GM23248 (cell line): ENCODE results near the gene MYO16. TPM values are rescaled to one million over a fixed set of nuclear protein-coding genes. Genes with fewer than 3 reads are reported as not detected.
"Not testable (repeated sequence)": the region's sequence is repeated elsewhere in the genome, so short reads cannot be mapped to it uniquely, and the experiment has no call there.

ENCODE experiments used
- DNase-seq: peaks from one replicate; pipeline ENCODE4 v3.0.0-alpha.2; 2015
- H2AFZ ChIP-seq: fragments of 200-600 bp; sonication (generic); 2 replicates; pipeline ENCODE4 v1.6.1; 2016; ENCODE audit warnings: antibody characterized with exemption
- H3F3A ChIP-seq: fragments of 200-600 bp; sonication (generic); 2 replicates; pipeline ENCODE4 v1.6.1; 2016; ENCODE audit warnings: mild to moderate bottlenecking, antibody characterized with exemption, mixed run types; ENCODE audit not compliant: insufficient read depth
- H3K27ac ChIP-seq: fragments of 200-600 bp; sonication (generic); 2 replicates; pipeline ENCODE4 v1.5.1; 2016; ENCODE audit warnings: mild to moderate bottlenecking
- H3K27me3 ChIP-seq: fragments of 200-600 bp; sonication (generic); replicated peaks from 2 replicates; pipeline ENCODE4 v1.6.1; 2016; ENCODE audit warnings: mild to moderate bottlenecking; ENCODE audit not compliant: insufficient read depth
- H3K36me3 ChIP-seq: fragments of 200-600 bp; sonication (generic); 2 replicates; pipeline ENCODE4 v1.6.1; 2016; ENCODE audit warnings: low read depth, mild to moderate bottlenecking
- H3K4me1 ChIP-seq: fragments of 200-600 bp; sonication (generic); 2 replicates; pipeline ENCODE4 v1.6.1; 2016; ENCODE audit warnings: mild to moderate bottlenecking; ENCODE audit not compliant: insufficient read depth
- H3K4me2 ChIP-seq: fragments of 200-600 bp; sonication (generic); one replicate; pipeline ENCODE4 v1.6.1; 2016; ENCODE audit warnings: mild to moderate bottlenecking; ENCODE audit not compliant: unreplicated experiment
- H3K4me3 ChIP-seq: fragments of 200-600 bp; sonication (generic); 2 replicates; pipeline ENCODE4 v1.5.1; 2016; ENCODE audit warnings: mild to moderate bottlenecking
- H3K79me2 ChIP-seq: fragments of 200-600 bp; sonication (generic); 2 replicates; pipeline ENCODE4 v1.6.1; 2016; ENCODE audit warnings: mild to moderate bottlenecking; ENCODE audit not compliant: insufficient read depth
- H3K9ac ChIP-seq: fragments of 200-600 bp; sonication (generic); 2 replicates; pipeline ENCODE4 v1.6.1; 2016; ENCODE audit warnings: mild to moderate bottlenecking
- H3K9me2 ChIP-seq: fragments of 200-600 bp; sonication (generic); 2 replicates; pipeline ENCODE4 v1.6.1; 2016; ENCODE audit warnings: mixed run types, mild to moderate bottlenecking, moderate library complexity; ENCODE audit not compliant: insufficient read depth
- H3K9me3 ChIP-seq: fragments of 200-600 bp; sonication (generic); one replicate; pipeline ENCODE4 v1.6.1; 2017; ENCODE audit warnings: low read depth
- H4K20me1 ChIP-seq: fragments of 200-600 bp; sonication (generic); 2 replicates; pipeline ENCODE4 v1.6.0; 2016; ENCODE audit not compliant: insufficient read depth
- EZH2 ChIP-seq: fragments of 200-600 bp; sonication (generic); IDR thresholded peaks from 2 replicates; pipeline ENCODE4 v1.6.1; 2018; ENCODE audit warnings: antibody characterized with exemption, mild to moderate bottlenecking; ENCODE audit not compliant: insufficient read depth, poor library complexity, severe bottlenecking
- EZH2phosphoT487 ChIP-seq: fragments of 200-600 bp; sonication (generic); IDR thresholded peaks from 2 replicates; pipeline ENCODE4 v1.6.1; 2018; ENCODE audit warnings: antibody characterized with exemption, moderate library complexity, mild to moderate bottlenecking, low read depth; ENCODE audit not compliant: insufficient read depth
- WGBS, 2 experiments: methylation state at CpG; one replicate each; pipeline ENCODE4 v1.1.6; 2015 to 2017; ENCODE audit warnings: low lambda C conversion rate in 2 of 2, low coverage in 1 of 2; ENCODE audit errors: missing lambda C conversion rate in 2 of 2; 5-methylcytosine and 5-hydroxymethylcytosine counted together
- in situ Hi-C: fragments of 300-500 bp; cut with MboI; formaldehyde crosslinking; loops from 2 replicates; pipeline ENCODE4 v1.15.0; 2020
- polyA plus RNA-seq: library from polyadenylated mRNA; unstranded; fragments of >200 nt; fragmentation: Nextera tagmentation; extraction: Ambion mirVana; gene quantifications from 2 replicates; pipeline ENCODE4 v1.2.1, GENCODE V29; 2016
- total RNA-seq: library from RNA; depleted of rRNA; stranded (reverse); fragments of >200 nt; shearing (Covaris generic); gene quantifications from 2 replicates; pipeline ENCODE4 v1.2.3, GENCODE V29; 2014

Gene MYO16
- total and polyA plus RNA-seq, 2 experiments from 2014 or later = not detected

- Histone ChIP-seq H4K20me1 (no peaks in the 10 kb centered on the region), H3K36me3 (no peaks in the 10 kb centered on the region), H3K79me2 (no peaks in the 10 kb centered on the region), H3K27me3 (peaks cover 33% of the 10 kb centered on the region), H3F3A (no peaks in the 10 kb centered on the region), H3K4me1 (no peaks in the 10 kb centered on the region), H3K9me3 (no peaks in the 10 kb centered on the region), H3K9ac (no peak overlapping the region), H3K9me2 (no peaks in the 10 kb centered on the region), H2AFZ (no peak overlapping the region), H3K4me3 (no peak overlapping the region), H3K27ac (no peak overlapping the region), H3K4me2 (no peak overlapping the region)
- WGBS, 2 experiments = 56% methylated on average over 7 of the region's 7 CpGs
- no peak for TF ChIP-seq EZH2
- TF ChIP-seq EZH2phosphoT487 = no peak
- DNase-seq = no peak
- in situ Hi-C loops = no loop called here
These were observed 461.8 kb downstream of the MYO16 start for GRCh38 chr13:109091249-109091648.

DNA sequence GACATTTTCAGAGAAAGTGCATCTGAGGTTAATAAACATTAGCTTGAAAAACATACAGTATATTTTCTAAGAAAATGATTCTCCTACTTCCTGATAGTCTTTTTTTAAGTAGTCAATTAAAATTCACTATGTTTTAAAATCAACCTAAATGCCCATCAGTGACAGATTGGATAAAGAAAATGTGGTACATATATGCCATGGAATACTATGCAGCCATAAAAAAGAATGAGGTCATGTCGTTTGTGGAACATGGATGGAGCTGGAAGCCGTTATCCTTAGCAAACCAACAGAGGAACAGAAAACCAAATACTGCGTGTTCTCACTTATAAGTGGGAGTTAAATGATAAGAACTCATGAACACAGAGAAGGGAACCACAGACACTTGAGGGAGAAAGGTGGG is 462.8 kb downstream of the MYO16 start:
- H3K79me2 ChIP-seq, H2AFZ ChIP-seq, DNase-seq, in situ Hi-C loops, H3K36me3 ChIP-seq, H3F3A ChIP-seq, H3K4me2 ChIP-seq, H3K27ac ChIP-seq, H3K9me3 ChIP-seq, H4K20me1 ChIP-seq, H3K9ac ChIP-seq, H3K4me1 ChIP-seq, H3K9me2 ChIP-seq, H3K4me3 ChIP-seq: not testable (repeated sequence)
- 15 to 22% methylated on average over 3 of the region's 3 CpGs for WGBS, 2 experiments
- H3K27me3 ChIP-seq = peaks cover 26% of the 10 kb centered on the region

GRCh38 chr13:109093998-109094397 is 464.6 kb downstream of the MYO16 start:
- no peak overlapping the region for H3K4me3 ChIP-seq
- H3K9me2 ChIP-seq = no peaks in the 10 kb centered on the region
- peaks cover 25% of the 10 kb centered on the region for H3K27me3 ChIP-seq
- no peak overlapping the region for H3K27ac ChIP-seq
- TF ChIP-seq EZH2phosphoT487 (no peak), EZH2 (no peak)
- 42 to 43% methylated on average over 2 of the region's 2 CpGs for WGBS, 2 experiments
- in situ Hi-C loops = no loop called here
- no peaks in the 10 kb centered on the region for H4K20me1 ChIP-seq
- no peak for DNase-seq
- H3K9ac ChIP-seq = no peak overlapping the region
- no peaks in the 10 kb centered on the region for H3F3A ChIP-seq
- H3K36me3 ChIP-seq = no peaks in the 10 kb centered on the region
- H3K79me2 ChIP-seq = no peaks in the 10 kb centered on the region
- no peak overlapping the region for H3K4me2 ChIP-seq
- no peaks in the 10 kb centered on the region for H3K9me3 ChIP-seq
- H3K4me1 ChIP-seq = no peaks in the 10 kb centered on the region
- no peak overlapping the region for H2AFZ ChIP-seq

DNA sequence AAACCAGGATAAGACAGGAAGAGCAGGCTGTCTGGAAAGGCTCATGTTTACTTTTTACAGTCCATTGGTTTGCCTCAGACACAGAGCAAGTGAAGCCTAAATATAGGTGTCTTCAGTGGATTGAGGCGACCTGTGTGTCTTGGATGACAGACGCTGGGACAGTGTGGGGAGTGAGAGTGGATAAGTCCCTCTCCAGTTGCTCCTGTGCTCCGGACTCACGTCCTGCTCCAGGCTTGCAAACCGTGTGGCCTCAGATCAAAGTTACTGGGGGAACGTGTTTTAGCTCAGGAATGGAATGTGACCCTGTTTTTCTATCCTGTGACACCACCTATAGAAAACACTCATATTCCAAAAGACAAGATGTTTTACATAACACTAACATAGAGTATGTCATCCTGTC is 465.7 kb downstream of the MYO16 start:
- no peaks in the 10 kb centered on the region for H4K20me1 ChIP-seq
- TF ChIP-seq EZH2 (no peak), EZH2phosphoT487 (no peak)
- no peaks in the 10 kb centered on the region for H3K9me3 ChIP-seq
- H3K4me1 ChIP-seq = no peaks in the 10 kb centered on the region
- no peak overlapping the region for H3K4me2 ChIP-seq
- WGBS, 2 experiments = 19 to 26% methylated on average over 6 of the region's 6 CpGs
- no peak overlapping the region for H2AFZ ChIP-seq
- no peaks in the 10 kb centered on the region for H3F3A ChIP-seq
- in situ Hi-C loops = no loop called here
- no peak overlapping the region for H3K4me3 ChIP-seq
- DNase-seq = no peak
- H3K9me2 ChIP-seq = no peaks in the 10 kb centered on the region
- H3K9ac ChIP-seq = no peak overlapping the region
- H3K27ac ChIP-seq = no peak overlapping the region
- H3K79me2 ChIP-seq = no peaks in the 10 kb centered on the region
- H3K36me3 ChIP-seq = no peaks in the 10 kb centered on the region
- H3K27me3 ChIP-seq = peaks cover 23% of the 10 kb centered on the region

DNA sequence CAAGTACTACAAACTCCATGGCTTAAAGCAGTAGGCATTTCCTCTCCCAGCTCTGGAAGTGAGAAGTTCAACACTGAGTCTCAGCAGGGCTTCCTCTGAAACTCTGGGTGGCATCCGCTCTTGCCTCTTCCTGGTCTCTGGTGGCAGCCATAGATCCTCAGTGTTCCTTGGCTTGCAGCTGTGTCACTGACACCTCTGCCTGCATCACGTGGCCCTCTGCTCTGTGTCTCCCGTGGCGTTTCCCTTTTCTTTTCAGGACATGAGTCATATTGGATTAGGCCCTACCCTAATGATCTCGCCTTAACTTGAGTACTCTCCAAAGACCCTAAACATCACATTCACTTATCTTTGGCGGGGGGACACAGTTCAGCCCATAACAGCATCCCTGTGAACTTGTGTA is 466.7 kb downstream of the MYO16 start:
- Histone ChIP-seq H3K27me3 (peaks cover 19% of the 10 kb centered on the region), H3K4me1 (no peaks in the 10 kb centered on the region), H3K4me2 (no peak overlapping the region), H3K9ac (no peak overlapping the region), H3K36me3 (no peaks in the 10 kb centered on the region), H2AFZ (no peak overlapping the region), H3K9me2 (no peaks in the 10 kb centered on the region), H3K27ac (no peak overlapping the region), H3K9me3 (no peaks in the 10 kb centered on the region), H3K4me3 (no peak overlapping the region), H4K20me1 (no peaks in the 10 kb centered on the region), H3F3A (no peaks in the 10 kb centered on the region), H3K79me2 (no peaks in the 10 kb centered on the region)
- in situ Hi-C loops = no loop called here
- no peak for DNase-seq
- 9 to 17% methylated on average over 6 of the region's 6 CpGs for WGBS, 2 experiments
- no peak for TF ChIP-seq EZH2
- TF ChIP-seq EZH2phosphoT487 = no peak
